Measurements from ENCODE around the gene RGMB.
A peak's percentile ranks its signal among the peaks of the same experiment; 100 is the strongest.

Gene RGMB

GRCh38 chr5:98785244-98785643, 11.8 kb downstream of the RGMB start:
- DNase-seq (ENCODE audit: low read depth), result no peak

DNA sequence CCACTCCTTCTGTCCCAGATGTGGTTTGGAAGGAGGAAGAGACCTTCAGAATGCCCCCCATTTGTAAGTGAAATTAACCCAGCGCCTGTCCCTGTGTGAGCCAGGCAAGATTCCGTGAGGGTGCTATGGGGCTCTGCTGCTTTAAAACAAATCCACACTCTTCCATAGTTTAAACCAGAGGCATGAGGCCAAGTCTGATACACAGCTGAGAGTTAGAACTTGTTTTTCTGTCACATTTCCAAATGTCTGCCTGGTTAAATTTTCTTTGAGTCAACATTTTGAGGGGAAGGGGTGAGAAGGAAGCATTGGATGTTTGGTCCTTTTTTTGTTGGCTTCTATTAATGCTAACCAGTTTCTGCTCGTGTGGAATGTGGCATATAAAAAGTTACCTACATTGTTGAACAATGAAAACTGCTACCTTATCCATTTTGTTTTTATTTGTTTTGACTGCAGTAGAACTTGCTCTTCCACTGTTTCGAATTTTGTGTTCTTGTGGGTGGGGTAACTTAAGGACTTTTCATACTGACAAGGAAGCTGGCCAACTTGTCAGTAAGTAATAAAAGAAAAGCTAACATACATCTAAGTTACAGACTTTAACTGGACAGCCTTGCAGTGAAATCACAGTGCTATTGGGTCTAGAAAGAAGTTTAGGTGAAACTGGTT, 12.9 kb downstream of the RGMB start:
- peak; percentile 48 for DNase-seq (ENCODE audit: low read depth)

GRCh38 chr5:98787131-98787719, 13.8 kb downstream of the RGMB start:
- no peak for DNase-seq (ENCODE audit: low read depth)

DNA sequence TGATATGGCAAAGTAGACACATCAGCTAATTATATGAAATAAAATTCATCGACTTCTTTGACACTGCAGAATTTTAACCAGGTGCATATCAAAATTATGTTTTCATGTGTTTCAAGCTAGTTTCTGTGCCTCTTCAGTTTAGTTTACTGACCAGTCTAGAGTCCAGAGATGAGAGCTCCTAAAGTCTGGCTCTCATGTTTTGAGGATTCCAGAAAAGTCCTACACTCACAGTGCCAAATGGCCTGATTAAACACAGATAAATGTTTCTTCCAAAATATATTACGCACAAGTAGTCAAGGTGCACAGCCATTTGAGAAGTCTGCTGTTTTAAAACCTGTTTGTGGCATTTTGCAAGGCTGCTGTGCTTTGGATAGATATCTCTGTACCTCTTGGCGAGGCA, 15.6 kb downstream of the RGMB start:
- DNase-seq (ENCODE audit: low read depth), result no peak

- no peak for DNase-seq (ENCODE audit: low read depth)
These were observed 17.6 kb downstream of the RGMB start for GRCh38 chr5:98791001-98791519.

DNA sequence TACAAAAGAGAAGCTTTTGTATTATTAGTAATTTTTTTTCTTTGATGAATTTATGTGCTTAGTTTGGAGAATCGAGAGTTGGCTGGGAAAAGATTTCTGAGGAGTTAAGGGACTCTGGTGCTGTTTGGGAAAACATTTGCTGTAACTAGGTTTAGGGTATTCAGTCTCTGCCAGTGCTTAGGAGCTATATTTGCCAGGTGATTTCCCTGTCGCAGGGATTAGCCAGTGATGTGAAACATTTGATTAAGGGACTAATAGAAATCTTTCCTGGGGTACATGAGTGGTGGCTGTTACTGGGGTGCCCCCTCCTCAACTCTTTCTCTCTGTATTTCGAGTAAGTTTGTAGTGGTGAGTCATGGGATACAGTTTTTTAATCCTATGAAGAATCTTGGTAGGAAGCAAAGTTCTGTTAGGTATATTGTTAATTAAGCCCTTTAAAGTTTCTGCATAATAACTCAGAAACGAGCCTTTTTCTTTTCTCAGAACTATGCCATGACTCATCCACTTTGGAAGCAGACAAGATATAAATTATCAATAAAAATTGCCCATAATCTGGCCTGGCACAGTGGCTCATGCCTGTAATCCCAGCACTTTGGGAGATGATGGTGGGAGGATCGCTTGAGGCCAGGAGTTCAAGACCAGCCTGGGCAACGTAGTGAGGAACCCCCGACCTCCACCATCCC, 18.6 kb downstream of the RGMB start:
- no peak for DNase-seq (ENCODE audit: low read depth)

GRCh38 chr5:98793223-98793622, 19.8 kb downstream of the RGMB start:
- DNase-seq (ENCODE audit: low read depth), result no peak

DNA sequence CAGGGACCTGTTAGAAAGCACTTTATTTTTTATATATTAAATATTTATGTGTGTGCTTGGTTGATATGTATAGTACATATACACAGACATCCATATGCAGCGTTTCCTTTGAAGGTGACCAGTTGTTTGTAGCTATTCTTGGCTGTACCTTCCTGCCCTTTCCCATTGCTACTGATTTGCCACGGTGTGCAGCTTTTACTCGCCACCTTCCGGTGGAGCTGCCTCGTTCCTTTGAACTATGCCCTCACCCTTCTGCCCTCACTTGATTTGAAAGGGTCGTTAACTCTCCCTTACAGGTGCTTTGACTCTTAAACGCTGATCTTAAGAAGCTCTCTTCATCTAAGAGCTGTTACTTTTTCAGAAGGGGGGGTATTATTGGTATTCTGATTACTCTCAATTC, 20.5 kb downstream of the RGMB start:
- DNase-seq (ENCODE audit: low read depth), result no peak

- no peak for DNase-seq (ENCODE audit: low read depth)
These were observed 21.1 kb downstream of the RGMB start for GRCh38 chr5:98794414-98795080.

DNA sequence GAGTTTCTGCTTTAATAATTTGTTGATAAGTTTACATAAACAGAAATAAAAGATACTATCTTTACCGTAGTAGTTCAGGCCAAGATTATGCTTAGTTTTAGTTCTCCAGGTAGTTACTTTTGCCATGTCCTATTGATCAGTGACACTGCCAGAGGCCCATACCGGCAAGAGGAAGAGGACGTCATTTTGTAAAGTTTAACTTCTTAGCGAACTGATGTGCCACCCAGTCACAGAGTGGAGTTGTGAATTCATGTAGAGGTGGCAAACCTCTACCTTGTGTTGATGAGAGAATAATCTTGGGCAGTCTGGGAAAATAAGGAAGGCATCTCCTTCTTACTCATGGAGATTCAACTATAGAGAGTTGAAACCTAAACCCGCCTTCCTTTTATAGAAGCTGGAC, 21.8 kb downstream of the RGMB start:
- DNase-seq (ENCODE audit: low read depth), result no peak

- DNase-seq (ENCODE audit: low read depth), result peak; percentile 56
These were observed 22.9 kb downstream of the RGMB start for GRCh38 chr5:98796197-98796972.

- DNase-seq (ENCODE audit: low read depth), result no peak
These were observed 24.9 kb downstream of the RGMB start for GRCh38 chr5:98798371-98798770.

- DNase-seq (ENCODE audit: low read depth), result no peak
These were observed 25.4 kb downstream of the RGMB start for GRCh38 chr5:98798847-98799246.

DNA sequence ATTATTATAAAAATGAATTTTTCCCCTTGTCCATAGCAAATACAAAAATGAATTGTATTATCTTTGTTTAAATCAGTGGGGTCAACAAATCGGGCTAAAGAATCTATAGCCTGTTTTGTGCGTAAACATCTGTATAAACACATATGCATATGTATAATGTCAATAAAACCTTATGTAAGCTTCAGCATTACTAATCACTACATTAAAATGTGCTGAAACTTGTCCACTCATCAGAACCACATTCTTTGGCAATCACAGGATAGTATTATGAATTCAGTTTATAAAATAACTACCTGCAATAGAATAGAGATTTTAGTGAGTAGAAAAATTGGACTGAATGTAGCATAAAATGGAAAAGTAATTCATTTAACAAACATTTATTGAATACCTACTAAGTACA, 30.6 kb downstream of the RGMB start:
- no peak for DNase-seq (ENCODE audit: low read depth)

DNA sequence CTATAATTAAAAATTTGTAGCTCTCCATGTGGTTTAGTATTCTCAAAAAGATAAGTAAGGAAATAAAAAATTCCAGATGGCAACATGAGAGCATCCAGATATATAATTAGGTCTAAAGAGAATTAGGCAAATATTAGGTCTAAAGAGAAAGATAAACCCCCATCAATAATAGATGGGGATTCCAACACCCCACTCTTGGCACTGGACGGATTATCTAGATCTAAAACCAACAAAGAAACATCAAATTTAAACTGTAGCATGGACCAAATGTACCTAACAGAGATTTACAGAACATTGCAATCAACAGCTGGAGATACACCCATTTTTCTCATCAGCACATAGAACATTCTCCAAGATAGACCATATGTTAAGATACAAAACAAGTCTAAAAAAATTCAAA, 31.6 kb downstream of the RGMB start:
- DNase-seq (ENCODE audit: low read depth), result no peak

- no peak for DNase-seq (ENCODE audit: low read depth)
These were observed 34.3 kb downstream of the RGMB start for GRCh38 chr5:98807806-98808205.

DNA sequence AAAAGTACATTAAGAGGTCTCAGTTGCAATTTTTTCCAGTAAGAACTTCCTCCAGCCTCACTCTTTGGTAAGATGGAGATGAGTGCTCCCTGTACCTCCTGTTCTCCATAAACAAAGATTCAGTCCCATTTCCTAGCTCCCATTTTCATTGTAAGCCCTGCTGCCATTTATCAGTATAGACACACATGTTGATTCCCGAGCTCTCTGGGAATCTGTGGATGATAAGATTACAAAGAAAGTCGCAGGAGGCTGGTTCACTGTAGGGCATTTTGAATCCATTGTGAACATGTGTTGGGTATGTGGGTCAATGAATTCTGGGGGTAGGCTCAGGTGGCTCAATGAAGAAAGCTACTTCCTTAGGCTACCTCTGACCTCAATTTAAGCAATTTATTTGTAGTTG, 36.7 kb downstream of the RGMB start:
- DNase-seq (ENCODE audit: low read depth), result no peak

DNA sequence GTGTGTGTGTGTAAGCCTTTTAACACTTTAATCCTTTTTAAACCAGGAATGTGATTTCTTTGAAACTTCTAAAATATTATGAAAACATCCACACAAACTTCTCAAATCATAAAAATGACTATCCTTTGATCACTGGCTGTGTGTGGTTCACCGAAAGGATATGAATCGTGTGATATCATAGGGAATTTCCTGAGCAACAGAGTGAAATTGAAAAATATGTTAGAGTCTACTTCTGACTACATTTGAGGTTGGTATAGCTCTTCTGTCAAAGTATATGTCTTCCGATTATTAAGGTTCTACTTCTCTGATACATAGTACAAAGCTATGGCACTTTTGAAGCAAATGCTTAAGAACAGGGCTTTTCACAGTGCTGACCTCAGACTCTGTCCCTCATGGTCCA, 40.3 kb downstream of the RGMB start:
- DNase-seq (ENCODE audit: low read depth), result no peak

GRCh38 chr5:98816582-98817222, 43.2 kb downstream of the RGMB start:
- DNase-seq (ENCODE audit: low read depth), result no peak

DNA sequence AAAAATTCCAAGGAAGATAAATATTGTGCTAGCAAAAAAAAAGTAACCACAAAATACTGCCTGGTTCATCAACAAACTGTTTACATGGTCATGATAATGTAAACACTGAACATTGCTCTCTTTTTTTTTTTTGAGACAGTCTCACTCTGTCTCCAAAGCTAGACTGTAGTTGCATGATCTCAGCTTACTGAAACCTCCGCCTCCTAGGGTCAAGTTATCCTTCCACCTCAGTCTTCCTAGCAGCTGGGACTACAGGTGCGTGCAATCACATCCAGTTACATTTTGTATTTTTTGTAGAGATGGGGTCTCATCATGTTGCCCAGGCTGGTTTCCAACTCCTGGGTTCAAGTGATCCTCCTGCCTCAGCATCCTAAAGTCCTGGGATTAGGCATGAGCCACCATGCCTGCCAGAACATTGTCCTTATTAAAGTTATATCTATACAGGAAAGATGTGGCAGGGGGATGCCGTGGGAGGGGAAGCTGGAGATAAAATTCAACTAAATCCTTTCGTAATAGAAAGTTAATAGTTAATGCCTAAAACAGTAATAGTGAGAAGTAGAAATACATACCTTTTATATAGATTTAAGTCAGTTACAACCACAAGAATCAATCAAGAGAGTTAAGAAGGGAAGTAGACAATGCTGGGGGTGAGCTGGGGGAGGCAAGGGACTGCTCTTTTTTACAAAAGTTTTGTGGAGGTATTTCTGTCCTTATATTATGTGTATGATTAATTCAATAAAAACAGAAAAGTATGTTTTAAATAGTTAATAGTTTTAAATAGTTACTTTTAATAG, 52.3 kb downstream of the RGMB start:
- DNase-seq (ENCODE audit: low read depth), result no peak

- DNase-seq (ENCODE audit: low read depth), result peak; percentile 49
These were observed 53.7 kb downstream of the RGMB start for GRCh38 chr5:98827161-98827560.
